Measurements from ENCODE around the gene DAPK1. TPM values are rescaled to one million over a fixed set of nuclear protein-coding genes. Genes with fewer than 3 reads are reported as not detected.

The DAPK1 gene
- total and polyA plus RNA-seq, 10 of the 15 experiments (the other 5 are each of a cell fraction or from before 2014, with no cell fraction given): 8.2 to 94.7 (median 51.6) TPM

- intact Hi-C loops (cut with micrococcal nuclease; ENCODE audit: unreplicated experiment): no loop called here
- CTCF ChIA-PET: interaction anchor here (0.9 kb wide), 1 partner anchor 11 kb away, joined by 3 read pairs; no protein-coding TSS in a partner anchor
- no TSS peak for BruUV-seq (replicated peaks)
- TF ChIP-seq BRCA1 (IDR thresholded peaks at IDR 0.05; ENCODE audit: low read depth, low read length) (no peak), ZBED1 (IDR thresholded peaks at IDR 0.05; ENCODE audit: borderline replicate concordance) (0 out of 2 replicates have a peak, but pooled peaks have one; percentile 70), YBX1 (IDR thresholded peaks at IDR 0.05) (no peak), WRNIP1 (IDR thresholded peaks at IDR 0.05; ENCODE audit: borderline replicate concordance, low read depth, low read length) (no peak), E2F8 (IDR thresholded peaks at IDR 0.05; ENCODE audit: low read depth, partially characterized antibody) (no peak), EED (IDR thresholded peaks at IDR 0.05; ENCODE audit: low read depth) (peak; percentile 73), MYC (IDR thresholded peaks at IDR 0.05; ENCODE audit: insufficient read depth, insufficient read length, insufficient replicate concordance, low read length, severe bottlenecking) (no peak), CUX1 (IDR thresholded peaks at IDR 0.05; ENCODE audit: insufficient replicate concordance, low read depth, low read length) (no peak), CEBPZ (IDR thresholded peaks at IDR 0.05; ENCODE audit: low read depth, low read length) (no peak), PML (IDR thresholded peaks at IDR 0.05; ENCODE audit: low read length) (no peak), STAT1 (conservative IDR thresholded peaks at IDR 0.05) (no peak), BCL11A (IDR thresholded peaks at IDR 0.05; ENCODE audit: low read depth, low read length) (no peak), SUZ12 (IDR thresholded peaks at IDR 0.05; ENCODE audit: unreplicated experiment) (no peak)
These were observed 66.4 kb downstream of the DAPK1 start for GRCh38 chr9:87564111-87564510.

More at GRCh38 chr9:87564111-87564510, 66.4 kb downstream of the DAPK1 start:
- Histone ChIP-seq H3K27me3 (replicated peaks in 1 of 2; ENCODE audit: control insufficient read depth in 2 of 2, insufficient read depth in 2 of 2, low read length in 1 of 2) (no peaks in the 10 kb centered on the region), H3K4me2 (ENCODE audit: control insufficient read depth, insufficient read depth) (no peak overlapping the region), H4K20me1 (ENCODE audit: control insufficient read depth, insufficient read depth) (no peaks in the 10 kb centered on the region), H3K27ac (ENCODE audit: control insufficient read depth, insufficient read depth) (0 out of 2 replicates have a peak overlapping the region, but pooled peaks have one; percentile 10), H3K36me3 (ENCODE audit: control insufficient read depth in 2 of 2, insufficient read depth in 2 of 2, low read length in 1 of 2) (peaks cover 0 to 2% of the 10 kb centered on the region in 2 experiments; a peak in 2 of 4 replicates), H3K9ac (ENCODE audit: control insufficient read depth, insufficient read depth, low read length) (no peak overlapping the region), H3K9me3 (replicated peaks; ENCODE audit: control insufficient read depth, insufficient read depth, low read length) (peaks cover 2% of the 10 kb centered on the region; the same call in 2 of the 3 replicates), H2AFZ (ENCODE audit: control insufficient read depth, low read depth, low read length) (no peak overlapping the region), H3K79me2 (ENCODE audit: control insufficient read depth, insufficient read depth, low read length) (peaks cover 25% of the 10 kb centered on the region), H3K4me3 (no peak overlapping the region), H3K4me1 (ENCODE audit: control insufficient read depth, insufficient read depth, low read length) (peaks cover 46% of the 10 kb centered on the region)
- ChIA-PET SMC1A (ENCODE audit: uncharacterized antibody, unreplicated experiment) (interaction anchor here (1.0 to 1.4 kb wide), 2 partner anchors 15 to 28 kb away, joined by 3 to 5 read pairs; no protein-coding TSS in a partner anchor), RAD21 (ENCODE audit: unreplicated experiment) (interaction anchor here (1.1 kb wide), 1 partner anchor 14 kb away, joined by 5 read pairs; no protein-coding TSS in a partner anchor), POLR2A (interaction anchor here (1.9 kb wide), 1 partner anchor 11 kb away, joined by 4 read pairs; no protein-coding TSS in a partner anchor)
- FAIRE-seq (no peak), DNase-seq (ENCODE audit: low read depth, low spot score) (no peak), ATAC-seq (peak; percentile 76)
- WGBS (ENCODE audit: insufficient coverage, insufficient replicate concordance, low lambda C conversion rate, missing lambda C conversion rate): 0% methylated on average over 1 of the region's 1 CpG
- in situ Hi-C loops (cut with MboI): loop anchor here (25.0 kb wide), 1 partner anchor 1748 kb away; the partner anchor contains the start of genes CKS2 and SECISBP2
